CD4-positive, CD25-positive, alpha-beta regulatory T cell (primary cell): ENCODE measurements around the gene PRF1. TPM values are rescaled to one million over a fixed set of nuclear protein-coding genes. Genes with fewer than 3 reads are reported as not detected.

Experiments
- ATAC-seq, 2 donors: fragments of 150-1000 bp; cut with Tn5 transposase; one replicate each; pipeline ENCODE4 v1.10.0; 2021; ENCODE audit warnings: low read depth in 2 of 2, moderate number of reproducible peaks in 2 of 2, moderate library complexity in 1 of 2
- DNase-seq, 3 donors: peaks; one replicate each; pipeline versions ENCODE4 v3.0.0 to v3.0.0-alpha.2; 2012 to 2022; ENCODE audit warnings: mixed read lengths in 1 of 3
- H3K27ac ChIP-seq: one replicate; pipeline ENCODE4 v1.7.0; 2013; ENCODE audit warnings: mild to moderate bottlenecking, low read length; ENCODE audit not compliant: insufficient read depth, poor library complexity, severe bottlenecking
- H3K27me3 ChIP-seq: one replicate; pipeline ENCODE4 v1.7.0; 2013; ENCODE audit warnings: low read length; ENCODE audit not compliant: control insufficient read depth, insufficient read depth
- H3K36me3 ChIP-seq: one replicate; pipeline ENCODE4 v1.7.0; 2013; ENCODE audit warnings: mild to moderate bottlenecking, low read length, moderate library complexity; ENCODE audit not compliant: control insufficient read depth, insufficient read depth
- H3K4me1 ChIP-seq: 2 replicates; pipeline ENCODE4 v1.7.0; 2013; ENCODE audit warnings: mild to moderate bottlenecking, low read length; ENCODE audit not compliant: insufficient read depth, control insufficient read depth, poor library complexity, severe bottlenecking
- H3K4me3 ChIP-seq: one replicate; pipeline ENCODE4 v1.7.0; 2013; ENCODE audit warnings: low read depth, mild to moderate bottlenecking, low read length, moderate library complexity
- H3K9me3 ChIP-seq, 2 experiments: 1 replicate in 1 of 2; 2 replicates in 1 of 2; pipeline ENCODE4 v1.7.0; 2013; ENCODE audit warnings: low read length in 2 of 2, mild to moderate bottlenecking in 1 of 2, moderate library complexity in 1 of 2; ENCODE audit not compliant: control insufficient read depth in 2 of 2
- H3K27ac Mint-ChIP-seq, 3 donors: one replicate each; pipeline ENCODE4 v1.8.0; 2020 to 2022; ENCODE audit warnings: mild to moderate bottlenecking in 3 of 3, mixed read lengths in 3 of 3, moderate library complexity in 2 of 3
- H3K27me3 Mint-ChIP-seq: one replicate; pipeline ENCODE4 v1.8.0; 2022; ENCODE audit warnings: mild to moderate bottlenecking, mixed read lengths
- H3K36me3 Mint-ChIP-seq: one replicate; pipeline ENCODE4 v1.8.0; 2020; ENCODE audit warnings: mixed read lengths
- H3K4me1 Mint-ChIP-seq, 4 donors: one replicate each; pipeline ENCODE4 v1.8.0; 2020 to 2022; ENCODE audit warnings: mixed read lengths in 4 of 4, mild to moderate bottlenecking in 1 of 4
- H3K4me3 Mint-ChIP-seq, 4 donors: one replicate each; pipeline ENCODE4 v1.8.0; 2020 to 2022; ENCODE audit warnings: mild to moderate bottlenecking in 4 of 4, mixed read lengths in 4 of 4, moderate library complexity in 3 of 4
- H3K9me3 Mint-ChIP-seq, 7 donors: one replicate each; pipeline ENCODE4 v1.8.0; 2020 to 2022; ENCODE audit warnings: mixed read lengths in 7 of 7, mild to moderate bottlenecking in 3 of 7, moderate library complexity in 2 of 7
- polyA plus RNA-seq, 4 donors: library from polyadenylated mRNA; unstranded; fragments of 300-500 nt; fragmentation: Illumina TruSeq; gene quantifications; one replicate each; pipeline ENCODE4 v1.2.3, GENCODE V29; 2021
- total RNA-seq: library from RNA; stranded (reverse); gene quantifications from one replicate; pipeline ENCODE4 v1.2.3, GENCODE V29; 2022

PRF1 gene
- total and polyA plus RNA-seq, 5 donors from 2014 or later: 32.4 to 187 (median 139) TPM

GRCh38 chr10:70560511-70560941, 42.0 kb downstream of the PRF1 start:
- no peaks in the 10 kb centered on the region for H3K36me3 ChIP-seq
- Mint-ChIP-seq H3K36me3 (no peaks in the 10 kb centered on the region), H3K4me3 (no peak overlapping the region), H3K27ac (peak overlapping the region in 1 of 3 donors; percentile 18), H3K4me1 (peaks cover 4 to 17% (median 11%) of the 10 kb centered on the region in 4 donors), H3K9me3 (no peaks in the 10 kb centered on the region), H3K27me3 (peaks cover 7% of the 10 kb centered on the region)
- no peak overlapping the region for H3K27ac ChIP-seq
- no peaks in the 10 kb centered on the region for H3K9me3 ChIP-seq
- ATAC-seq: no peak
- DNase-seq: no peak
- H3K27me3 ChIP-seq: no peaks in the 10 kb centered on the region
- H3K4me1 ChIP-seq: peaks cover 3% of the 10 kb centered on the region
- H3K4me3 ChIP-seq: no peak overlapping the region

GRCh38 chr10:70559861-70560260, 42.7 kb downstream of the PRF1 start:
- peaks cover 7% of the 10 kb centered on the region for H3K27me3 Mint-ChIP-seq
- peak overlapping the region in 2 of 4 donors; percentile 64 to 86 for H3K4me3 Mint-ChIP-seq
- H3K36me3 ChIP-seq: no peaks in the 10 kb centered on the region
- DNase-seq (no peak), ATAC-seq (no peak)
- no peaks in the 10 kb centered on the region for H3K9me3 ChIP-seq
- peaks cover 3% of the 10 kb centered on the region for H3K4me1 ChIP-seq
- peak overlapping the region in 2 of 3 donors; percentile 18 to 32 for H3K27ac Mint-ChIP-seq
- no peak overlapping the region for H3K4me3 ChIP-seq
- no peaks in the 10 kb centered on the region for H3K36me3 Mint-ChIP-seq
- no peaks in the 10 kb centered on the region for H3K27me3 ChIP-seq
- peaks cover 4 to 17% (median 11%) of the 10 kb centered on the region in 4 donors for H3K4me1 Mint-ChIP-seq
- H3K27ac ChIP-seq: no peak overlapping the region
- H3K9me3 Mint-ChIP-seq: no peaks in the 10 kb centered on the region

GRCh38 chr10:70558871-70559810, 43.4 kb downstream of the PRF1 start:
- Mint-ChIP-seq H3K9me3 (no peaks in the 10 kb centered on the region), H3K27ac (peak overlapping the region; percentile 18 to 79 (median 32)), H3K4me3 (peak overlapping the region; percentile 5 to 86 (median 72)), H3K27me3 (peaks cover 7% of the 10 kb centered on the region), H3K36me3 (no peaks in the 10 kb centered on the region), H3K4me1 (peaks cover 4 to 17% (median 11%) of the 10 kb centered on the region in 4 donors)
- DNase-seq: peak; percentile 42 to 78 (median 64)
- Histone ChIP-seq H3K36me3 (no peaks in the 10 kb centered on the region), H3K4me1 (peaks cover 3% of the 10 kb centered on the region), H3K27ac (no peak overlapping the region), H3K4me3 (peak overlapping the region; percentile 68), H3K9me3 (no peaks in the 10 kb centered on the region), H3K27me3 (no peaks in the 10 kb centered on the region)
- ATAC-seq: peak; percentile 88 to 91

- Histone ChIP-seq H3K4me3 (no peak overlapping the region), H3K36me3 (no peaks in the 10 kb centered on the region), H3K9me3 (no peaks in the 10 kb centered on the region), H3K4me1 (peaks cover 3% of the 10 kb centered on the region), H3K27me3 (no peaks in the 10 kb centered on the region), H3K27ac (no peak overlapping the region)
- peak overlapping the region in 1 of 3 donors; percentile 18 for H3K27ac Mint-ChIP-seq
- H3K36me3 Mint-ChIP-seq: no peaks in the 10 kb centered on the region
- peaks cover 7% of the 10 kb centered on the region for H3K27me3 Mint-ChIP-seq
- no peaks in the 10 kb centered on the region for H3K9me3 Mint-ChIP-seq
- peaks cover 4 to 15% (median 11%) of the 10 kb centered on the region in 4 donors for H3K4me1 Mint-ChIP-seq
- no peak overlapping the region for H3K4me3 Mint-ChIP-seq
- DNase-seq: no peak
- no peak for ATAC-seq
Observed at GRCh38 chr10:70558295-70558694, 44.2 kb downstream of the PRF1 start.

GRCh38 chr10:70557876-70558275, 44.7 kb downstream of the PRF1 start:
- no peak overlapping the region for H3K27ac Mint-ChIP-seq

GRCh38 chr10:70557086-70557845, 45.3 kb downstream of the PRF1 start:
- Histone ChIP-seq H3K27ac (no peak overlapping the region), H3K9me3 (no peaks in the 10 kb centered on the region), H3K36me3 (no peaks in the 10 kb centered on the region), H3K4me3 (no peak overlapping the region), H3K4me1 (peaks cover 3% of the 10 kb centered on the region), H3K27me3 (no peaks in the 10 kb centered on the region)
- no peak overlapping the region for H3K4me3 Mint-ChIP-seq
- no peaks in the 10 kb centered on the region for H3K36me3 Mint-ChIP-seq
- H3K27ac Mint-ChIP-seq: peak overlapping the region in 1 of 3 donors; percentile 29
- DNase-seq (no peak), ATAC-seq (no peak)
- peaks cover 4 to 12% (median 11%) of the 10 kb centered on the region in 4 donors for H3K4me1 Mint-ChIP-seq
- peaks cover 7% of the 10 kb centered on the region for H3K27me3 Mint-ChIP-seq
- no peaks in the 10 kb centered on the region for H3K9me3 Mint-ChIP-seq

More at GRCh38 chr10:70557876-70558275, 44.7 kb downstream of the PRF1 start:
- H3K9me3 Mint-ChIP-seq: no peaks in the 10 kb centered on the region
- ATAC-seq (no peak), DNase-seq (no peak)
- Histone ChIP-seq H3K36me3 (no peaks in the 10 kb centered on the region), H3K4me1 (peaks cover 3% of the 10 kb centered on the region), H3K27ac (no peak overlapping the region), H3K4me3 (no peak overlapping the region), H3K27me3 (no peaks in the 10 kb centered on the region), H3K9me3 (no peaks in the 10 kb centered on the region)
- no peaks in the 10 kb centered on the region for H3K36me3 Mint-ChIP-seq
- peaks cover 7% of the 10 kb centered on the region for H3K27me3 Mint-ChIP-seq
- no peak overlapping the region for H3K4me3 Mint-ChIP-seq
- H3K4me1 Mint-ChIP-seq: peaks cover 4 to 12% (median 11%) of the 10 kb centered on the region in 4 donors

GRCh38 chr10:70555371-70555770, 47.2 kb downstream of the PRF1 start:
- Mint-ChIP-seq H3K4me3 (no peak overlapping the region), H3K27me3 (peaks cover 7% of the 10 kb centered on the region), H3K9me3 (no peaks in the 10 kb centered on the region), H3K27ac (no peak overlapping the region), H3K4me1 (peaks cover 4 to 12% (median 11%) of the 10 kb centered on the region in 4 donors), H3K36me3 (no peaks in the 10 kb centered on the region)
- Histone ChIP-seq H3K4me3 (no peak overlapping the region), H3K27ac (no peak overlapping the region), H3K9me3 (no peaks in the 10 kb centered on the region), H3K27me3 (no peaks in the 10 kb centered on the region), H3K36me3 (no peaks in the 10 kb centered on the region), H3K4me1 (peaks cover 3% of the 10 kb centered on the region)
- ATAC-seq: no peak
- no peak for DNase-seq
